Astrocyte (in vitro differentiated cells and primary cell): Measurements from ENCODE around the gene PTH1R. TPM values are rescaled to one million over a fixed set of nuclear protein-coding genes. Genes with fewer than 3 reads are reported as not detected.

ENCODE experiments used
- DNase-seq: peaks from one replicate; pipeline ENCODE4 v3.0.0-alpha.2; 2010; ENCODE audit warnings: low read depth
- FAIRE-seq: peaks from 2 replicates; lab custom pipeline; 2011; peaks lifted over from hg19 to GRCh38; lab: Jason Lieb, UNC
- H2AFZ ChIP-seq: 2 replicates; pipeline ENCODE4 v1.6.0; 2012; ENCODE audit warnings: low read depth, low read length, inconsistent platforms
- H3K27ac ChIP-seq: 2 replicates; pipeline ENCODE4 v1.5.1; 2011; ENCODE audit warnings: low read depth, low read length, inconsistent platforms
- H3K27me3 ChIP-seq: 2 replicates; pipeline ENCODE4 v1.6.0; 2011; ENCODE audit warnings: low read length, inconsistent platforms; ENCODE audit not compliant: insufficient read depth
- H3K36me3 ChIP-seq: 2 replicates; pipeline ENCODE4 v1.5.1; 2011; ENCODE audit warnings: low read length, inconsistent platforms; ENCODE audit not compliant: insufficient read depth
- H3K4me1 ChIP-seq: 2 replicates; pipeline ENCODE4 v1.5.1; 2011; ENCODE audit warnings: low read length, inconsistent platforms; ENCODE audit not compliant: insufficient read depth
- H3K4me2 ChIP-seq: 2 replicates; pipeline ENCODE4 v1.6.0; 2012; ENCODE audit warnings: low read length, inconsistent platforms
- H3K4me3 ChIP-seq: 2 replicates; pipeline ENCODE4 v1.5.1; 2011; ENCODE audit warnings: low read depth, mild to moderate bottlenecking, low read length, inconsistent platforms; ENCODE audit not compliant: insufficient read depth
- H3K79me2 ChIP-seq: 2 replicates; pipeline ENCODE4 v1.6.0; 2012; ENCODE audit warnings: mild to moderate bottlenecking, low read length, inconsistent platforms; ENCODE audit not compliant: insufficient read depth
- H3K9ac ChIP-seq: 2 replicates; pipeline ENCODE4 v1.6.0; 2012; ENCODE audit warnings: mild to moderate bottlenecking, low read length, inconsistent platforms
- H3K9me3 ChIP-seq: 2 replicates; pipeline ENCODE4 v1.5.1; 2012; ENCODE audit warnings: low read depth, mild to moderate bottlenecking, low read length, inconsistent platforms; ENCODE audit not compliant: insufficient read depth
- H4K20me1 ChIP-seq: 2 replicates; pipeline ENCODE4 v1.6.0; 2012; ENCODE audit warnings: low read length, inconsistent platforms; ENCODE audit not compliant: insufficient read depth
- H3K27ac Mint-ChIP-seq: one replicate; pipeline ENCODE4 v1.8.0; 2021; ENCODE audit warnings: mild to moderate bottlenecking, mixed read lengths; ENCODE audit not compliant: unreplicated experiment
- H3K27me3 Mint-ChIP-seq: one replicate; pipeline ENCODE4 v1.8.0; 2021; ENCODE audit warnings: low read depth, mixed read lengths; ENCODE audit not compliant: unreplicated experiment
- H3K36me3 Mint-ChIP-seq: one replicate; pipeline ENCODE4 v1.8.0; 2021; ENCODE audit warnings: low read depth, mixed read lengths; ENCODE audit not compliant: unreplicated experiment
- H3K4me1 Mint-ChIP-seq: one replicate; pipeline ENCODE4 v1.8.0; 2021; ENCODE audit warnings: low read depth, mixed read lengths; ENCODE audit not compliant: unreplicated experiment
- H3K4me3 Mint-ChIP-seq: one replicate; pipeline ENCODE4 v1.8.0; 2021; ENCODE audit warnings: mild to moderate bottlenecking, moderate library complexity, mixed read lengths; ENCODE audit not compliant: unreplicated experiment
- H3K9me3 Mint-ChIP-seq: one replicate; pipeline ENCODE4 v1.8.0; 2021; ENCODE audit warnings: mild to moderate bottlenecking, mixed read lengths; ENCODE audit not compliant: unreplicated experiment
- EZH2 ChIP-seq: IDR thresholded peaks from 2 replicates; pipeline ENCODE4 v1.6.1; 2012; ENCODE audit warnings: mild to moderate bottlenecking, low read length, inconsistent platforms; ENCODE audit not compliant: insufficient read depth
- total RNA-seq: library from RNA; stranded (reverse); gene quantifications from 2 replicates; pipeline ENCODE4 v1.2.1, GENCODE V29; 2021
- TF ChIP-seq, protein P1 (sequence below): IDR thresholded peaks from 2 replicates; pipeline ENCODE4 v1.5.1; 2011; ENCODE audit warnings: low read depth, mild to moderate bottlenecking, inconsistent platforms, low read length, moderate library complexity; ENCODE audit not compliant: insufficient read depth

PTH1R gene
- total RNA-seq, 1 donor from 2014 or later: 5.2 TPM

DNA sequence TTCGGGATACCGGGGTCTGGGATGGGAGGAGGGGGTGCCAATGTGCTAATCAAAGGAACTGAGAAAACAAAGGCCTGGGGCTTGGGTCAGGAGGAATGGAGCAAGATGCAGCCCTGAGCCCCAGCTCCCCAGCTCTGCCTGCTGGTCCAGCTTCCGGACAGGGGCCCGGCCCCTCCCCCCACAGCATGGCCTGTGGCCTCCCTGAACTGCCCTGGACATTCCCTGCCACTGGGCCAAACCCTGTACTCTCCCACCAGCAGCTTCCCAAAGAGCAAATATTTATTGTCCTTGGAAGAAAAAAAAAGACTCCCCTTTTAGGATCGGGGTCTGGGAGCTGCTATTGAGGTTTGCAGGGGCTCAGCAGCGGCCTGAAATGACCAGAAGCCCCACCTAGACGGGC is 8.6 kb upstream of the PTH1R start:
- H4K20me1 ChIP-seq: no peaks in the 10 kb centered on the region
- H3K4me2 ChIP-seq: no peak overlapping the region
- no peaks in the 10 kb centered on the region for H3K4me1 Mint-ChIP-seq
- H3K36me3 ChIP-seq: no peaks in the 10 kb centered on the region
- no peak for FAIRE-seq
- no peak overlapping the region for H3K9ac ChIP-seq
- no peaks in the 10 kb centered on the region for H3K9me3 ChIP-seq
- no peaks in the 10 kb centered on the region for H3K79me2 ChIP-seq
- H3K36me3 Mint-ChIP-seq: no peaks in the 10 kb centered on the region
- no peak overlapping the region for H3K27ac Mint-ChIP-seq
- no peaks in the 10 kb centered on the region for H3K9me3 Mint-ChIP-seq
- H3K27me3 Mint-ChIP-seq: peaks cover 61% of the 10 kb centered on the region
- no peak for DNase-seq
- H3K27ac ChIP-seq: no peak overlapping the region
- TF ChIP-seq, protein P1, sequence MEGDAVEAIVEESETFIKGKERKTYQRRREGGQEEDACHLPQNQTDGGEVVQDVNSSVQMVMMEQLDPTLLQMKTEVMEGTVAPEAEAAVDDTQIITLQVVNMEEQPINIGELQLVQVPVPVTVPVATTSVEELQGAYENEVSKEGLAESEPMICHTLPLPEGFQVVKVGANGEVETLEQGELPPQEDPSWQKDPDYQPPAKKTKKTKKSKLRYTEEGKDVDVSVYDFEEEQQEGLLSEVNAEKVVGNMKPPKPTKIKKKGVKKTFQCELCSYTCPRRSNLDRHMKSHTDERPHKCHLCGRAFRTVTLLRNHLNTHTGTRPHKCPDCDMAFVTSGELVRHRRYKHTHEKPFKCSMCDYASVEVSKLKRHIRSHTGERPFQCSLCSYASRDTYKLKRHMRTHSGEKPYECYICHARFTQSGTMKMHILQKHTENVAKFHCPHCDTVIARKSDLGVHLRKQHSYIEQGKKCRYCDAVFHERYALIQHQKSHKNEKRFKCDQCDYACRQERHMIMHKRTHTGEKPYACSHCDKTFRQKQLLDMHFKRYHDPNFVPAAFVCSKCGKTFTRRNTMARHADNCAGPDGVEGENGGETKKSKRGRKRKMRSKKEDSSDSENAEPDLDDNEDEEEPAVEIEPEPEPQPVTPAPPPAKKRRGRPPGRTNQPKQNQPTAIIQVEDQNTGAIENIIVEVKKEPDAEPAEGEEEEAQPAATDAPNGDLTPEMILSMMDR: no peak
- no peak for TF ChIP-seq EZH2
- H3K4me3 ChIP-seq: no peak overlapping the region
- no peaks in the 10 kb centered on the region for H3K4me1 ChIP-seq
- no peak overlapping the region for H3K4me3 Mint-ChIP-seq
- H3K27me3 ChIP-seq: peaks cover 23% of the 10 kb centered on the region
- H2AFZ ChIP-seq: no peak overlapping the region

DNA sequence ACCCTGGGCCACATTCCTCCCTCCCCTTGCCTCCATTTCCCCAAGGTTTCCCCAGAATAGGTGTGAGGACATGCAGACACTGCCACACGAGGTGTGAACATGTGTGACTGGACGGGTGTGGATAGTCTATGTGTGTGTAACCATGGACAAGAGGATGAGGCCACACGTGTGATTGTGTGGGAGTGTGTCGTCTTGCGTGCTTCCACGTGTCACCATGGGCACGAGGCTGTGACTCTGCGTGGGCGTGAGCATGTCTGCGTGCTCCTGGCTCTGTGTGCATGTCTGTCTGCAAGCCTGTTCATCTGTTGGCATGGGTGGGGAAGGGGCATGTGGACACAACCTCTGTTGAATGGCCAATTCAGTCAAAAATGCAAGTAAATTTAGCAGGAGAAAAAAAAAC is 8.1 kb upstream of the PTH1R start:
- no peak overlapping the region for H3K4me3 ChIP-seq
- H4K20me1 ChIP-seq: no peaks in the 10 kb centered on the region
- H3K4me1 ChIP-seq: no peaks in the 10 kb centered on the region
- TF ChIP-seq, protein P1: no peak
- no peak for TF ChIP-seq EZH2
- H3K9ac ChIP-seq: no peak overlapping the region
- Mint-ChIP-seq H3K4me3 (no peak overlapping the region), H3K4me1 (no peaks in the 10 kb centered on the region), H3K27me3 (peaks cover 62% of the 10 kb centered on the region), H3K9me3 (no peaks in the 10 kb centered on the region), H3K36me3 (no peaks in the 10 kb centered on the region), H3K27ac (no peak overlapping the region)
- no peaks in the 10 kb centered on the region for H3K9me3 ChIP-seq
- DNase-seq (no peak), FAIRE-seq (no peak)
- peaks cover 24% of the 10 kb centered on the region for H3K27me3 ChIP-seq
- H3K79me2 ChIP-seq: no peaks in the 10 kb centered on the region
- H2AFZ ChIP-seq: no peak overlapping the region
- H3K36me3 ChIP-seq: no peaks in the 10 kb centered on the region
- no peak overlapping the region for H3K27ac ChIP-seq
- no peak overlapping the region for H3K4me2 ChIP-seq

DNA sequence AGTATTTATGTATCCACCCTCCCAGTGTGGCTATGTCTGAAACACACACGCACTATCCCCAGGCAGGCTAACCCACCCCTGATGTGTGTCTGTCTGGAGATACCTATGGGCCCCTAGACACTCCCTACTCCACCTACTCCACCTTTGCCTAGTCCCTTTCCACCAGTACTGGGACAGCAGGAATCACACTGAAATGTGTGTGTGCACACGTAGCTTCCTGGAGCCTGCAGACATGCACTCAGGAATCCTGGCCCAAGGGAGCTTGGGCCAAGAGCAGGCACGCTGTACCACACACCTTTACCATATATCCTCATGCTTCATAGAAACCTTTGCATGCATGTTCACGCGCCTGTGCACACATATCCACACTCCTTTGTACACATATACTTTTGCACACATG is 6.9 kb upstream of the PTH1R start:
- Histone ChIP-seq H2AFZ (no peak overlapping the region), H4K20me1 (no peaks in the 10 kb centered on the region), H3K27me3 (peaks cover 26% of the 10 kb centered on the region), H3K27ac (no peak overlapping the region), H3K79me2 (no peaks in the 10 kb centered on the region), H3K4me2 (no peak overlapping the region), H3K36me3 (no peaks in the 10 kb centered on the region), H3K4me1 (no peaks in the 10 kb centered on the region), H3K9me3 (no peaks in the 10 kb centered on the region), H3K9ac (no peak overlapping the region), H3K4me3 (no peak overlapping the region)
- Mint-ChIP-seq H3K27me3 (peaks cover 62% of the 10 kb centered on the region), H3K4me1 (no peaks in the 10 kb centered on the region), H3K36me3 (no peaks in the 10 kb centered on the region), H3K27ac (no peak overlapping the region), H3K4me3 (no peak overlapping the region), H3K9me3 (no peaks in the 10 kb centered on the region)
- FAIRE-seq: no peak
- no peak for DNase-seq
- TF ChIP-seq, protein P1: no peak
- TF ChIP-seq EZH2: no peak
